ENCODE results near the gene NRP1. TPM values are rescaled to one million over a fixed set of nuclear protein-coding genes. Genes with fewer than 3 reads are reported as not detected.

The NRP1 gene
- total and polyA plus RNA-seq, 4 donors = 18.5 to 188 (median 71.7) TPM

DNA sequence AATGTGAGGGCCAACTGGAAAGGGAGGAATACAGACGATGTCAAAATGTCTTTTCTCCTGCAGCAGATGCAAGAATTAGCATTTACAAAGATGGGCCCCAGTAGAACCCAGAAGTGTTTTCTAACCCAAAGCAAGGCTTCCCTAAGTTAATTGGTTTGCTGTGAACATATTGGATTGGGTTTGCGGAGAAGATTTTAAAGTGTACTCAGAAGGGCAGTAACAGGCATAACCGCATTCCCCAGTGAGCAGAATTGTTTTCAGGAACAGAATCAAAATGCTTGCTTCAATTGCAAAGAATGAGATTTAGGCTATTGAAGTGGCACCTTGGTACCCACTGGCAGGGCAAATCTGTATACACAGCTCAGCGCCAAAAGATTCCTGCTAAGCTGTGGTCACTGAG lies 78.0 kb downstream of the NRP1 start:
- ATAC-seq (ENCODE audit: insufficient read depth, low FRiP score) (no peak), DNase-seq (no peak)
- Histone ChIP-seq H3K9me3 (ENCODE audit: control insufficient read depth in 4 of 4, insufficient read depth in 3 of 4, low read length in 3 of 4) (no peaks in the 10 kb centered on the region), H3K4me3 (no peak overlapping the region), H3K4me1 (ENCODE audit: control insufficient read depth in 5 of 5, insufficient read depth in 5 of 5, low read length in 5 of 5) (peaks cover 0 to 15% (median 4%) of the 10 kb centered on the region in 5 donors), H3K27me3 (ENCODE audit: control insufficient read depth in 3 of 3, insufficient read depth in 3 of 3, low read length in 2 of 3) (no peaks in the 10 kb centered on the region), H3K9ac (ENCODE audit: insufficient read depth in 1 of 2, low read length in 2 of 2) (no peak overlapping the region), H3K27ac (ENCODE audit: low read depth in 1 of 2, low read length in 1 of 2) (no peak overlapping the region), H3K36me3 (ENCODE audit: control insufficient read depth in 4 of 4, insufficient read depth in 4 of 4, low read length in 4 of 4) (peaks cover 10 to 59% (median 44%) of the 10 kb centered on the region in 4 donors)
- whole genome bisulfite sequencing, 2 donors = 93 to 94% methylated on average over 4 of the region's 4 CpGs
- no peak for TF ChIP-seq CTCF (IDR thresholded peaks at IDR 0.05; ENCODE audit: control extremely low read depth, extremely low read depth)

- H3K9me3 ChIP-seq (ENCODE audit: control insufficient read depth in 4 of 4, insufficient read depth in 3 of 4, low read length in 3 of 4) = no peaks in the 10 kb centered on the region
- no peak for TF ChIP-seq CTCF (IDR thresholded peaks at IDR 0.05; ENCODE audit: control extremely low read depth, extremely low read depth)
- no peaks in the 10 kb centered on the region for H3K27me3 ChIP-seq (ENCODE audit: control insufficient read depth in 3 of 3, insufficient read depth in 3 of 3, low read length in 2 of 3)
- WGBS, 2 donors = 63 to 78% methylated on average over 3 of the region's 3 CpGs
- no peak overlapping the region for H3K27ac ChIP-seq (ENCODE audit: low read depth in 1 of 2, low read length in 1 of 2)
- ATAC-seq (ENCODE audit: insufficient read depth, low FRiP score) (no peak), DNase-seq (no peak)
- H3K4me1 ChIP-seq (ENCODE audit: control insufficient read depth in 5 of 5, insufficient read depth in 5 of 5, low read length in 5 of 5) = peaks cover 0 to 17% (median 4%) of the 10 kb centered on the region in 5 donors
- no peak overlapping the region for H3K9ac ChIP-seq (ENCODE audit: insufficient read depth in 1 of 2, low read length in 2 of 2)
- H3K36me3 ChIP-seq (ENCODE audit: control insufficient read depth in 4 of 4, insufficient read depth in 4 of 4, low read length in 4 of 4) = peaks cover 10 to 64% (median 49%) of the 10 kb centered on the region in 4 donors
- H3K4me3 ChIP-seq = no peak overlapping the region
Observed at GRCh38 chr10:33254556-33255160, 79.8 kb downstream of the NRP1 start.

DNA sequence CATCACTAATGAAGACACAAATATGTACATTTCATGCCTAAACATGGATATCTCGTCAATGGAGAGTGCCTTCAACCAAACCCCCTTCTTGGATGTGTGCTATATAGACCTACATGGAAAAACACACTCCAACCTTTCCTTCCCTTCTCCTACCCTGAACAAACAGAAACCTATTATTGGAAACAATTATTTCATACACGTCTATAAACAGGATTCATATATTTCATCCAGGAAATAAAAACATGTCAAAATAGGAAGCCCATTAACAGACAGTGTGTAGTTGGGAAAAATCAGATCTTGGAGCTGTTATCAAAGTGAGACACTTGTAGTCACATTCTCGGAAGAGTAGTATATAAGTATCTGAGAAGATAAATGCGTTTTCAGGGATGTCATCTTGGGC lies 81.1 kb downstream of the NRP1 start:
- no peak for TF ChIP-seq CTCF (IDR thresholded peaks at IDR 0.05; ENCODE audit: control extremely low read depth, extremely low read depth)
- Histone ChIP-seq H3K27me3 (ENCODE audit: control insufficient read depth in 3 of 3, insufficient read depth in 3 of 3, low read length in 2 of 3) (no peaks in the 10 kb centered on the region), H3K9me3 (ENCODE audit: control insufficient read depth in 4 of 4, insufficient read depth in 3 of 4, low read length in 3 of 4) (no peaks in the 10 kb centered on the region), H3K9ac (ENCODE audit: insufficient read depth in 1 of 2, low read length in 2 of 2) (no peak overlapping the region), H3K36me3 (ENCODE audit: control insufficient read depth in 4 of 4, insufficient read depth in 4 of 4, low read length in 4 of 4) (peaks cover 10 to 72% (median 49%) of the 10 kb centered on the region in 4 donors), H3K4me3 (no peak overlapping the region), H3K4me1 (ENCODE audit: control insufficient read depth in 5 of 5, insufficient read depth in 5 of 5, low read length in 5 of 5) (peaks cover 0 to 22% (median 4%) of the 10 kb centered on the region in 5 donors), H3K27ac (ENCODE audit: low read depth in 1 of 2, low read length in 1 of 2) (peak overlapping the region; percentile 43 to 55)
- DNase-seq = no peak
- ATAC-seq (ENCODE audit: insufficient read depth, low FRiP score) = no peak
- 63 to 82% methylated on average over 4 of the region's 4 CpGs for WGBS, 2 donors

DNA sequence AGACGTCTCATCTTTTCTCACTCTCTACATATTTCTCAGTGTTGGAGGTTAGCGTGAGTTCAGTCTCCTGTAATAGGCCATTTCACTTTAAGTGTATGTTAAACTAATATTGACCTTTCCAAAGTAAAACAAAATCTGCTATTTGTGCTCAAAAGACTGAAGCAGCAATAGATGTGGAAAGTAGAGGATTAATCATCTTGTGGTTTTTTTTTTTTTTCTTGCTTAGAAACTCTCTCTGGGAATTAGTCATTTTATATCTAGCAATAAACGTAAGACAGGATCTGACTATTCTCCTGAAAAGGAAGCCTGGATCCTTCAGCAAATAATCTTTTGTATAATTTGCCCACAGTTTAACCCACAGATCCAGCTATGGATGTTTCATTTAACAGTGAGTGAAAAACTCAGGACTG lies 81.7 kb downstream of the NRP1 start:
- Histone ChIP-seq H3K36me3 (ENCODE audit: control insufficient read depth in 4 of 4, insufficient read depth in 4 of 4, low read length in 4 of 4) (peaks cover 8 to 71% (median 47%) of the 10 kb centered on the region in 4 donors), H3K4me3 (no peak overlapping the region), H3K9me3 (ENCODE audit: control insufficient read depth in 4 of 4, insufficient read depth in 3 of 4, low read length in 3 of 4) (no peaks in the 10 kb centered on the region), H3K9ac (ENCODE audit: insufficient read depth in 1 of 2, low read length in 2 of 2) (no peak overlapping the region), H3K4me1 (ENCODE audit: control insufficient read depth in 5 of 5, insufficient read depth in 5 of 5, low read length in 5 of 5) (peaks cover 0 to 24% (median 4%) of the 10 kb centered on the region in 5 donors), H3K27ac (ENCODE audit: low read depth in 1 of 2, low read length in 1 of 2) (peak overlapping the region; percentile 43 to 55), H3K27me3 (ENCODE audit: control insufficient read depth in 3 of 3, insufficient read depth in 3 of 3, low read length in 2 of 3) (no peaks in the 10 kb centered on the region)
- DNase-seq = no peak
- 57 to 73% methylated on average over 3 of the region's 3 CpGs for WGBS, 2 donors
- TF ChIP-seq CTCF (IDR thresholded peaks at IDR 0.05; ENCODE audit: control extremely low read depth, extremely low read depth) = no peak
- peak; percentile 23 for ATAC-seq (ENCODE audit: insufficient read depth, low FRiP score)

Measured in lung (tissue), 12 donors.